GM19238 (cell line): Measurements from ENCODE around the gene LAMA4.

Source experiments
- DNase-seq: peaks from one replicate; pipeline ENCODE4 v3.0.0; 2011; ENCODE audit warnings: low spot score; ENCODE audit not compliant: insufficient read length

The LAMA4 gene

GRCh38 chr6:112087136-112087911 is 167.0 kb downstream of the LAMA4 start, which contains the start of the genes FAM229B and TUBE1:
FAM229B (plus strand) TSS chr6:112087591; CDS start chr6:112099284, 11,693 bp downstream.
TUBE1 (minus strand) TSS chr6:112087482; CDS start chr6:112087434, 48 bp downstream.
- DNase-seq, result peak; percentile 57

GRCh38 chr6:112086744-112087135 is 167.6 kb downstream of the LAMA4 start:
- DNase-seq, result peak; percentile 2

- no peak for DNase-seq
Observed at GRCh38 chr6:112085286-112086065, 168.9 kb downstream of the LAMA4 start.

- no peak for DNase-seq
Observed at GRCh38 chr6:112081569-112081968, 172.8 kb downstream of the LAMA4 start.

GRCh38 chr6:112066606-112067005 is 187.8 kb downstream of the LAMA4 start:
- no peak for DNase-seq

- no peak for DNase-seq
Observed at GRCh38 chr6:112065426-112065986, 188.9 kb downstream of the LAMA4 start.

- DNase-seq, result no peak
Observed at GRCh38 chr6:112062966-112063365, 191.4 kb downstream of the LAMA4 start.

GRCh38 chr6:112061605-112062004 is 192.8 kb downstream of the LAMA4 start:
- no peak for DNase-seq
